KMS-11 (cell line): ENCODE results near the gene ZNF740.

Experiments
- H2AFZ ChIP-seq: fragments of 200-600 bp; sonication (generic); 2 replicates; pipeline ENCODE4 v1.6.1; 2016; ENCODE audit warnings: antibody characterized with exemption, mixed run types, low read depth
- H3K27ac ChIP-seq: fragments of 200-600 bp; sonication (generic); 2 replicates; pipeline ENCODE4 v1.6.1; 2016; ENCODE audit warnings: mild to moderate bottlenecking, mixed run types
- H3K27me3 ChIP-seq: fragments of 200-600 bp; sonication (generic); 2 replicates; pipeline ENCODE4 v1.6.1; 2017; ENCODE audit warnings: mild to moderate bottlenecking, low read depth, mixed run types, moderate library complexity; ENCODE audit not compliant: insufficient read depth
- H3K36me3 ChIP-seq: fragments of 200-600 bp; sonication (generic); 2 replicates; pipeline ENCODE4 v1.6.1; 2017; ENCODE audit warnings: mild to moderate bottlenecking, mixed run types; ENCODE audit not compliant: insufficient read depth
- H3K4me1 ChIP-seq: fragments of 200-600 bp; sonication (generic); 2 replicates; pipeline ENCODE4 v1.6.1; 2016; ENCODE audit warnings: mild to moderate bottlenecking, low read depth, mixed run types; ENCODE audit not compliant: poor library complexity, severe bottlenecking
- H3K4me2 ChIP-seq: fragments of 200-600 bp; sonication (generic); 2 replicates; pipeline ENCODE4 v1.7.0; 2016; ENCODE audit warnings: mild to moderate bottlenecking, mixed run types
- H3K4me3 ChIP-seq: fragments of 200-600 bp; sonication (generic); IDR thresholded peaks from 2 replicates; pipeline ENCODE4 v1.6.1; 2017; ENCODE audit warnings: low read depth, low read length, mixed read lengths; ENCODE audit not compliant: insufficient read depth
- H3K79me2 ChIP-seq: fragments of 200-600 bp; sonication (generic); 2 replicates; pipeline ENCODE4 v1.6.1; 2016; ENCODE audit warnings: low read depth, mixed run types; ENCODE audit not compliant: insufficient read depth
- H3K9ac ChIP-seq: fragments of 200-600 bp; sonication (generic); 2 replicates; pipeline ENCODE4 v1.6.1; 2016; ENCODE audit warnings: mild to moderate bottlenecking, mixed run types
- H4K20me1 ChIP-seq: fragments of 200-600 bp; sonication (generic); 2 replicates; pipeline ENCODE4 v1.6.1; 2016; ENCODE audit warnings: mild to moderate bottlenecking, mixed run types; ENCODE audit not compliant: insufficient read depth
- TF ChIP-seq, protein P1 (sequence below): fragments of 200-600 bp; sonication (generic); conservative IDR thresholded peaks from 2 replicates; pipeline ENCODE4 v1.6.1; 2017; ENCODE audit warnings: low read depth, mild to moderate bottlenecking, antibody characterized with exemption, low read length, moderate library complexity, mixed read lengths

Gene ZNF740

DNA sequence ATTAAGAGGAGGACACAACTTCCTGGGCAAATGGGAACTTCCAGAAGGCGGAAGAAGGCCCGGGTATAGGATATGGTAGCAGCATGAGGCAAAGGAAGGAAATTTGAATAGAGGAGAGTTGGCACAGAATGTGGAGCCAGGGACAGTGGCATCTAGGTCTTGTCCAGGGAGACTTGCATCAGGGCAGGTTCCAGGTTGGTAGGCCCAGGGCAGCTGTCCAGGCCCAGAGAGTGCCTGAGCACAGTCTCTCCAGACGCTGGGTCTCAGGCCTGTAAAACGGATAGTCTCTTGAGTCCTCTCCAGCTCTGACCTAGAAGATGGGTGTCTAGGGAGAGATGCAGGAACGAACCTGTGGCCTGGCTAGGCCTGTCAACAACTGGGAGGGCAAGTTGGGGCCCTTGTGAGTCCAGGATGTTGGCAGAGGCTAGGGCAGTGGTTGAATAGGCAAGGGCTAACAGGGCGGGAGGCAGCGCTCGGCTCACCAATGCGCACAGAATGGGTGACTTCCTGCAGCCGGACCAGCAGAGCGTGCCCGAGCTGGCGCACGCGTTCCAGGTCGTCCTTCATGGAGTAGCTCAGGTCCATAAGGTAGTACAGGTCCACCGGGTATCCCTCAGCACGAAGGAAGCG is 16.6 kb downstream of the ZNF740 start:
- H3K4me2 ChIP-seq, result peak overlapping the region; percentile 2; the same call in 1 of the 2 replicates
- no peaks in the 10 kb centered on the region for H3K27me3 ChIP-seq
- H2AFZ ChIP-seq, result no peak overlapping the region
- peaks cover 92% of the 10 kb centered on the region for H3K4me1 ChIP-seq
- H3K9ac ChIP-seq, result no peak overlapping the region
- H4K20me1 ChIP-seq, result no peaks in the 10 kb centered on the region
- TF ChIP-seq, protein P1, sequence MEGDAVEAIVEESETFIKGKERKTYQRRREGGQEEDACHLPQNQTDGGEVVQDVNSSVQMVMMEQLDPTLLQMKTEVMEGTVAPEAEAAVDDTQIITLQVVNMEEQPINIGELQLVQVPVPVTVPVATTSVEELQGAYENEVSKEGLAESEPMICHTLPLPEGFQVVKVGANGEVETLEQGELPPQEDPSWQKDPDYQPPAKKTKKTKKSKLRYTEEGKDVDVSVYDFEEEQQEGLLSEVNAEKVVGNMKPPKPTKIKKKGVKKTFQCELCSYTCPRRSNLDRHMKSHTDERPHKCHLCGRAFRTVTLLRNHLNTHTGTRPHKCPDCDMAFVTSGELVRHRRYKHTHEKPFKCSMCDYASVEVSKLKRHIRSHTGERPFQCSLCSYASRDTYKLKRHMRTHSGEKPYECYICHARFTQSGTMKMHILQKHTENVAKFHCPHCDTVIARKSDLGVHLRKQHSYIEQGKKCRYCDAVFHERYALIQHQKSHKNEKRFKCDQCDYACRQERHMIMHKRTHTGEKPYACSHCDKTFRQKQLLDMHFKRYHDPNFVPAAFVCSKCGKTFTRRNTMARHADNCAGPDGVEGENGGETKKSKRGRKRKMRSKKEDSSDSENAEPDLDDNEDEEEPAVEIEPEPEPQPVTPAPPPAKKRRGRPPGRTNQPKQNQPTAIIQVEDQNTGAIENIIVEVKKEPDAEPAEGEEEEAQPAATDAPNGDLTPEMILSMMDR, result no peak
- H3K79me2 ChIP-seq, result peaks cover 50% of the 10 kb centered on the region
- peaks cover 63% of the 10 kb centered on the region; the same call in 1 of the 2 replicates for H3K36me3 ChIP-seq
- H3K4me3 ChIP-seq, result no peak overlapping the region
- H3K27ac ChIP-seq, result peak overlapping the region; percentile 20; the same call in 1 of the 2 replicates

DNA sequence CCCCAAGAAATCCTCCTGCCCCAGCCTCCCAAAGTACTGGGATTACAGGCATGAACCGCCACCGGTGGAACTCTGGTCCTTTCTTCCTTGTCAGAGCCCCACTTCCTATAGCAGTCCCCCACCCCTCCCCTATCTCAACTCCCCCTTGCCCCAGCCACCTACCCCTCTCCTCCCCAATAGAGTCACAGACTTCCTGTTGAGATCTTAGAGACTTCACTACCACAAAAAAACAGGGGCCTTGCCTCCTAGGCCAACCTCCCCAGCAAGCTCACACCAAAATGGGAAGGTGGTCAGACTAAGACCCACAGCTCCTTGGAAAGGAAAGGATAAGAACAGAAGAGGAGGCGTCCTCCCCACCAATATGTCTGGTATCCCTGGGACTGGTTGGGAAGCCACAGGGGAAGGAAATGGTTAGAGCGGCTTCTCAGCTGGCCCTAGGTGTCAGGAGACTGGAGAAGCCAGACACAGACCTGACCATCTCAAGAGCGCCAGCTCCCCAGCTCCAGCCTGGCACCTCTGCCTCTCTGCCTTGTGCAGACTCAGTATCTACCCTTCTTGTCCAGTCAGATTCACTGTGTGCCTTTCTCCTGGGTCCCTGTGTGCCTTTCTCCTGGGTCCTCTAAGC is 18.1 kb downstream of the ZNF740 start:
- Histone ChIP-seq H4K20me1 (no peaks in the 10 kb centered on the region), H2AFZ (no peak overlapping the region), H3K27me3 (no peaks in the 10 kb centered on the region), H3K27ac (peak overlapping the region; percentile 55), H3K4me1 (peaks cover 94% of the 10 kb centered on the region), H3K9ac (no peak overlapping the region), H3K4me3 (no peak overlapping the region), H3K36me3 (peaks cover 60% of the 10 kb centered on the region; the same call in 1 of the 2 replicates), H3K4me2 (peak overlapping the region; percentile 47), H3K79me2 (peaks cover 65% of the 10 kb centered on the region)
- TF ChIP-seq, protein P1, result 0 out of 2 replicates have a peak, but pooled peaks have one; percentile 8

DNA sequence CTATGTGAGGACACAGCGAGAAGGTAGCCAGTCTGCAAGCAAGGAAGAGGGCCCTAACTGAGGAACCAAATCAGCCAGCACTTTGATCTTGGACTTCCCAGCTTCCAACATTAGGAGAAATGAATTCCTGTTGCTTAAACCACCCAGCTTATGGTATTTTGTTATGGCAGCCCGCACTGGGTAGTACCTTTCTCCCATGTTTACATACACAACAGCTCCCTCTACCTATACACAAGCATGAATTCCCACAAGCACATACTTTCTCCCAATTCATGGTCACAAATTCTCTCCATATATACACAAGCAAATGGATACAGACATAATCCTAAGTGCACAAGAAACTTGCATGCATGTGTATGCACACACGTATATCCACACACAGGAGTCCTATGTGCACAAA is 19.2 kb downstream of the ZNF740 start:
- peak overlapping the region; percentile 47 for H3K4me2 ChIP-seq
- H4K20me1 ChIP-seq, result no peaks in the 10 kb centered on the region
- no peaks in the 10 kb centered on the region for H3K27me3 ChIP-seq
- peak overlapping the region; percentile 34; the same call in 1 of the 2 replicates for H3K9ac ChIP-seq
- H3K4me1 ChIP-seq, result peaks cover 100% of the 10 kb centered on the region
- no peak overlapping the region for H2AFZ ChIP-seq
- H3K36me3 ChIP-seq, result peaks cover 64% of the 10 kb centered on the region; the same call in 1 of the 2 replicates
- H3K27ac ChIP-seq, result peak overlapping the region; percentile 79
- TF ChIP-seq, protein P1, result no peak
- peak overlapping the region; percentile 50 for H3K4me3 ChIP-seq
- peaks cover 76% of the 10 kb centered on the region for H3K79me2 ChIP-seq

DNA sequence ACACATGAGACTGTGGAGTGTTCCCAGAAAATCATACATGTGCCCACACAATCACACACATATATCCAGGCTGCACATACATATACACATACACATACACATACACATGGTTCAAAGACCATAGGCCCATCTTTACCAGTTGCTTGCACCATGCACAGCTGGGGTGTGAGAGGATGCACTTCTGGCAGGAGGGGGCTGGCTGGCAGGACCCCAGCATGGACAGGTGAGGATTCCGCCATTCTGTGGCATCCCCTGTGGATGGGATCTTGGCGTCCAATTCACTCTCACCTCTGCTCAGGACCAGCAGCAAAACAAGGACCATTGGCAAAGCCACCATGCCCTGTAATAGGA is 19.6 kb downstream of the ZNF740 start:
- Histone ChIP-seq H3K4me2 (peak overlapping the region; percentile 47), H3K79me2 (peaks cover 80% of the 10 kb centered on the region), H3K27me3 (no peaks in the 10 kb centered on the region), H3K9ac (peak overlapping the region; percentile 34; the same call in 1 of the 2 replicates), H3K4me3 (peak overlapping the region; percentile 50), H3K4me1 (peaks cover 100% of the 10 kb centered on the region), H2AFZ (no peak overlapping the region), H3K36me3 (peaks cover 66% of the 10 kb centered on the region; the same call in 1 of the 2 replicates), H4K20me1 (no peaks in the 10 kb centered on the region), H3K27ac (peak overlapping the region; percentile 79)
- TF ChIP-seq, protein P1, result no peak
